Erythroblast (primary cell): ENCODE measurements around the gene SHROOM4.

ENCODE experiments used
- GATA1 ChIP-seq: IDR thresholded peaks from 2 replicates; pipeline ENCODE4 v1.6.1; 2011; ENCODE audit warnings: low read depth, mild to moderate bottlenecking, control low read depth, low read length, moderate library complexity
- POLR2A ChIP-seq: IDR thresholded peaks from 2 replicates; pipeline ENCODE4 v1.6.1; 2011; ENCODE audit warnings: mild to moderate bottlenecking, low read length

DNA sequence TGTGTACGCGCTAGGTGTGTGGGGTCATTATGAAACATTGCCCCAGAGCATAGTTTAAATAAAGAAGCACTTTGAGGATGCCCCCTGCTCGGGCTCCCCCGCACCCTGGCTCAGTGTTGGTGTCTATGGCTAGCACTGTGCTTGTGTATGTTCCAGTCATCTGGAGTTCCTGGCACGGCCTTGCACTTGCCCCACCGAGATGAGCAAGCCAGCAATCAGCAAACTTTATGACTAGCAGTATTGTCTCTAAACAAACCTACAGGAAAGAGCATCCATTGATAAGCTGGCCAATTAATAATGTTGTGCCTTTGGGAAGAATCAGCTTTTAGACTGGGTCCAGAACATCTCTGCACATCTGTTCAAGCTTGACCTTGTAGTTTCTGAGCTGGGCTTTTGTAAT is 707 bp upstream of the SHROOM4 start:
- TF ChIP-seq POLR2A = no peak
- TF ChIP-seq GATA1 = no peak
